ENCODE results near the gene RRAGC.
A peak's percentile ranks its signal among the peaks of the same experiment; 100 is the strongest.

RRAGC gene

GRCh38 chr1:38885092-38885491, 25.5 kb upstream of the RRAGC start:
- Histone ChIP-seq H3K9me3 (ENCODE audit: control insufficient read depth in 2 of 2, low read length in 2 of 2) (no peaks in the 10 kb centered on the region), H3K4me3 (ENCODE audit: low read length in 2 of 2) (no peak overlapping the region), H3K36me3 (ENCODE audit: control insufficient read depth in 2 of 2, insufficient read depth in 2 of 2, low read length in 2 of 2) (peaks cover 0 to 4% of the 10 kb centered on the region in 2 donors), H3K4me1 (ENCODE audit: control insufficient read depth, insufficient read depth, low read length) (no peaks in the 10 kb centered on the region), H3K9ac (ENCODE audit: low read length in 2 of 2) (no peak overlapping the region), H3K27me3 (ENCODE audit: control insufficient read depth in 1 of 2, insufficient read depth in 2 of 2, low read length in 2 of 2) (no peaks in the 10 kb centered on the region), H3K27ac (ENCODE audit: low read length) (no peak overlapping the region)

DNA sequence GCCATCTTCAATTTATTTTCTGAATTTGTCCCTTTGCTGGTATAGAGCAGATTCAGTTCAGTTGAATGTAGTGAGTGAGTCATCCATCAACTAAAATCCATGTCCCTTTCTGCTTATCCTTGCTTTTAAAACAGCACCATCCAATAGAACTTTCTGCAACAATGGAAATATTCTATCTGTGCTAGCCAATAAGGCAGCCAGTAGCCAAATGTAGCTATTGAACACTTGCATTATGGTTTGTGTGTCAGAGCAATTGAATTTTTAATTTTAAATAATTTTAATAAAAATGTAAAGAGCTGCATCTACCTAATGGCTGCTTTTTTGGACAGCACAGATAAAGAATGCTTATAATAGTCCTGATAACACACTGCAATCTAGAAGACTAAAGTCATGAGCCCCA, 21.9 kb upstream of the RRAGC start, which contains the start of gene GJA9:
Gene GJA9, minus strand, starts transcription at position 101 of the 400 bp plus-strand sequence. CDS start 5,489 bp downstream, outside the sequence.
- H3K9me3 ChIP-seq (ENCODE audit: control insufficient read depth in 2 of 2, low read length in 2 of 2): no peaks in the 10 kb centered on the region
- no peak within 1 kb of the TSS for H3K9ac ChIP-seq (ENCODE audit: low read length in 2 of 2)
- H3K27me3 ChIP-seq (ENCODE audit: control insufficient read depth in 1 of 2, insufficient read depth in 2 of 2, low read length in 2 of 2): no peaks in the 10 kb centered on the region
- H3K4me3 ChIP-seq (ENCODE audit: low read length in 2 of 2): no peak within 1 kb of the TSS
- no peaks in the 10 kb centered on the region for H3K36me3 ChIP-seq (ENCODE audit: control insufficient read depth in 2 of 2, insufficient read depth in 2 of 2, low read length in 2 of 2)
- no peaks in the 10 kb centered on the region for H3K4me1 ChIP-seq (ENCODE audit: control insufficient read depth, insufficient read depth, low read length)
- no peak within 1 kb of the TSS for H3K27ac ChIP-seq (ENCODE audit: low read length)

DNA sequence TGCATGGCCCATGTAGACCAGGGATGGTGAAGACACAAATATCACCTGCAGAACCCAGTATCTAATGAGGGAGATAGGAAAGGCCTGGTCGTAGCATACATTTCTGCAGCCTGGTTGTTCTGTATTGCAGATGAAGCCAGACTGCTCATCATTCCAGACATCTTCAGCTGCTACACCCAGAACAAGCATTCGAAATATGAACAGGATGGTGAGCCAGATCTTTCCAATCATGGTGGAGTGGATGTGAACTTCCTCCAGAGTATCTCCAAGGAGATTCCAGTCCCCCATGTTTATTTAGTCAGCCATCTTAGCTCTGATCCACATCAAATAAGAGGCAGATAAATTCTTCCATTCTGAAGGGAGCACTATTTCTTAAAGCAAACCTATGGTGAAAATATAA, 16.2 kb upstream of the RRAGC start:
- Histone ChIP-seq H3K27me3 (ENCODE audit: control insufficient read depth in 1 of 2, insufficient read depth in 2 of 2, low read length in 2 of 2) (no peaks in the 10 kb centered on the region), H3K36me3 (ENCODE audit: control insufficient read depth in 2 of 2, insufficient read depth in 2 of 2, low read length in 2 of 2) (no peaks in the 10 kb centered on the region), H3K9ac (ENCODE audit: low read length in 2 of 2) (no peak overlapping the region), H3K4me3 (ENCODE audit: low read length in 2 of 2) (no peak overlapping the region), H3K4me1 (ENCODE audit: control insufficient read depth, insufficient read depth, low read length) (peaks cover 10% of the 10 kb centered on the region), H3K27ac (ENCODE audit: low read length) (no peak overlapping the region), H3K9me3 (ENCODE audit: control insufficient read depth in 2 of 2, low read length in 2 of 2) (no peaks in the 10 kb centered on the region)

DNA sequence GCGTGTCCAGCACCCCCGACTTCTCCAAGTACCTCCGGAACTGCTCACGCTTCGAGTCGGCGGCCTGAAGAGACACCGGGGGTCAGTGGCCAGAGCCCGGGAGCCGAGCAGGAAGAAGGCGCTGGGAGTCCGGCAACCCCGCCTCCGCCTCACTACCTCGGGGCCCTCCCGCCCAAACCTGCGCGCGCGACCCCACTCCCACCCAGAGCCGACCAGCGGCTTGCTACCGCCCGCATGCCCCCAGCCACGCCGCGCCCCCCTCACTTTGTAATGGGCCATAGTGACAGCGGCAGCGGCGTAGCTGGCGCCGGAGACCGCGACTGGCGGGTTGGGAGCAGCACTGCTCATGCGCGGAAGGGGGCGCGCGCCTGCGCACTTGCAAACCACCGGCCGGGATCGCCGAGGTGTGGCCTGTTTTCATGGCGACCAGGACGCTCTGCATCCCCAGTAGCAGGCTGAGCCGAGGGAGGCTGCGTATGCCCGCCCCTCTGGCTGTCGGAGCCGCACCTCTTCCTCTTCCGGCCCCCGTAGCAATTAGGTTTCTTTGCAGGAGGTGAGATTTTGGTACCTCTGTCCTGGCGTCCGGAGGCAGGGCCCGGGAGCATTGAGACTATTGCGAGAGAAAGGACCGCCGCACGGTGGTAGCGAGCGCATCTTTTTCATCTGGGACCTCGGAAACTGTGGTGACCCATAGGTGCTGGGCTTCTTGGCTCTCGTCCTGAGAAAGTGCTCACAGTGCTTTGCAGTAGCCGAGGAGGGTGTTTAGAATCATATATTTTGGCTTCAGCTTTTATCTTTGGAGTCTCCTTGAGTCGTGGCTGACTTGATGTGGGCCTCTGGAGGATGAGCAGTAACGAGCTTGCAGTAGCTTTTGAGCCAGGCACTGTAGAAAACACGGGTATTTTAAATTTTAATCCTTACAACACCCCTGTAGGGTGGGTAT, 13.7 kb upstream of the RRAGC start, which contains the start of gene MYCBP:
Gene MYCBP, minus strand, starts transcription at position 322 of the 943 bp plus-strand sequence. Its CDS starts 43 bp downstream, at position 279.
- H3K27ac ChIP-seq (ENCODE audit: low read length): no peak within 1 kb of the TSS
- peak within 1 kb of the TSS; percentile 93 to 99 for H3K4me3 ChIP-seq (ENCODE audit: low read length in 2 of 2)
- H3K36me3 ChIP-seq (ENCODE audit: control insufficient read depth in 2 of 2, insufficient read depth in 2 of 2, low read length in 2 of 2): no peaks in the 10 kb centered on the region
- H3K27me3 ChIP-seq (ENCODE audit: control insufficient read depth in 1 of 2, insufficient read depth in 2 of 2, low read length in 2 of 2): no peaks in the 10 kb centered on the region
- H3K9me3 ChIP-seq (ENCODE audit: control insufficient read depth in 2 of 2, low read length in 2 of 2): no peaks in the 10 kb centered on the region
- peaks cover 10% of the 10 kb centered on the region for H3K4me1 ChIP-seq (ENCODE audit: control insufficient read depth, insufficient read depth, low read length)
- peak within 1 kb of the TSS; percentile 75 to 89 for H3K9ac ChIP-seq (ENCODE audit: low read length in 2 of 2)

DNA sequence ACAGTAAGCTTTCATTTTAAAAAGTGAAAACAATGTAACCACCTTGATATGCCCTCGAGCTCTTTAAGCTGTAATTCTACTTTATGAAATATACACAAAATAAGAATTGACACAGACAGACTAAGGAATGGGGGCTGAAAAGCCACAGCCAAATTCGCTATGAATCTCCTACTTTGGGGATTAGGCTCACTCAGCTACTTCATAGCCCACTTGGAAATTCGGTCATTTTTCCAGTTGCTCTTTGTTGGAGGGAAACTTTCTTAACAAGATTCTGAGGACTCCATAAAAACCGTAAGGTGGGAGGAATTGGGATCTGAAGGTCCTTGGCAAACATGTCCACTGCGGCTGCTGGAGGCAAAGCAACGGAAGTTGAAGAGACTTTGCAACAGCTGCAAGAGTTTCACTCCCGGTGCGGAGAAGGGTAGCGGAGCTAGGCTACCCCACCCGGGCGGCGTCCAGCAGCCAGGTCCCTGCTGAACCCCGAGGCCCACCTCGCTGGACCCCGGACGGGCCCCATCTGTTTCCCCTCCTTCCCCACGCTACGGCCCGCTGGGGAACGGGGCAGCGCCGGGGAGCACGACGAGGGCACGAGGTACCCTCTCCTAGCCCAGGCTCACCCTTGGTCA, 12.9 kb upstream of the RRAGC start:
- Histone ChIP-seq H3K27ac (ENCODE audit: low read length) (no peak overlapping the region), H3K9ac (ENCODE audit: low read length in 2 of 2) (peak overlapping the region; percentile 71 to 72), H3K27me3 (ENCODE audit: control insufficient read depth in 1 of 2, insufficient read depth in 2 of 2, low read length in 2 of 2) (no peaks in the 10 kb centered on the region)

GRCh38 chr1:38870996-38871395, 11.4 kb upstream of the RRAGC start:
- H3K27ac ChIP-seq (ENCODE audit: low read length): no peak overlapping the region
- H3K27me3 ChIP-seq (ENCODE audit: control insufficient read depth in 1 of 2, insufficient read depth in 2 of 2, low read length in 2 of 2): no peaks in the 10 kb centered on the region
- H3K36me3 ChIP-seq (ENCODE audit: control insufficient read depth in 2 of 2, insufficient read depth in 2 of 2, low read length in 2 of 2): peaks cover 0 to 5% of the 10 kb centered on the region in 2 donors
- H3K9ac ChIP-seq (ENCODE audit: low read length in 2 of 2): no peak overlapping the region
- no peaks in the 10 kb centered on the region for H3K9me3 ChIP-seq (ENCODE audit: control insufficient read depth in 2 of 2, low read length in 2 of 2)
- no peak overlapping the region for H3K4me3 ChIP-seq (ENCODE audit: low read length in 2 of 2)
- H3K4me1 ChIP-seq (ENCODE audit: control insufficient read depth, insufficient read depth, low read length): peaks cover 10% of the 10 kb centered on the region

More for the DNA sequence above, 12.9 kb upstream of the RRAGC start:
- peaks cover 0 to 4% of the 10 kb centered on the region in 2 donors for H3K36me3 ChIP-seq (ENCODE audit: control insufficient read depth in 2 of 2, insufficient read depth in 2 of 2, low read length in 2 of 2)
- peaks cover 10% of the 10 kb centered on the region for H3K4me1 ChIP-seq (ENCODE audit: control insufficient read depth, insufficient read depth, low read length)
- no peaks in the 10 kb centered on the region for H3K9me3 ChIP-seq (ENCODE audit: control insufficient read depth in 2 of 2, low read length in 2 of 2)
- peak overlapping the region; percentile 93 to 99 for H3K4me3 ChIP-seq (ENCODE audit: low read length in 2 of 2)

DNA sequence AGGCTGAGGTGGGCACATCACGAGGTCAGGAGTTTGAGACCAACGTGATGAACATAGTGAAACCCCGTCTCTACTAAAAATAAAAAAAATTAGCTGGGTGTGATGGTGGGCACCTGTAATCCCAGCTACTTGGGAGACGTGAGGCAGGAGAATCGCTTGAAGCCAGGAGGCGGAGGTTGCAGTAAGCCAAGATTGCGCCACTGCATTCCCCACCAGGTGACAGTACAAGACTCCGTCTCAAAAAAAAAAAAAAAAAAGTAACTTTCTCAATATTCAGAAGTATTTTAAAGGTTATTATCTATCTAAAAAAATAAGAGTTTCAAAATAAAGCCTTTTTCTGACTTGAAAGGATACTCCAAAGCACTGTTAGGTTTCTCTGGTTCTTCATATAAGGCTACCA, 7.6 kb upstream of the RRAGC start:
- Histone ChIP-seq H3K27me3 (ENCODE audit: control insufficient read depth in 1 of 2, insufficient read depth in 2 of 2, low read length in 2 of 2) (no peaks in the 10 kb centered on the region), H3K4me3 (ENCODE audit: low read length in 2 of 2) (no peak overlapping the region), H3K36me3 (ENCODE audit: control insufficient read depth in 2 of 2, insufficient read depth in 2 of 2, low read length in 2 of 2) (peaks cover 5% of the 10 kb centered on the region in 2 donors), H3K9me3 (ENCODE audit: control insufficient read depth in 2 of 2, low read length in 2 of 2) (no peaks in the 10 kb centered on the region), H3K9ac (ENCODE audit: low read length in 2 of 2) (no peak overlapping the region), H3K27ac (ENCODE audit: low read length) (no peak overlapping the region), H3K4me1 (ENCODE audit: control insufficient read depth, insufficient read depth, low read length) (no peaks in the 10 kb centered on the region)

DNA sequence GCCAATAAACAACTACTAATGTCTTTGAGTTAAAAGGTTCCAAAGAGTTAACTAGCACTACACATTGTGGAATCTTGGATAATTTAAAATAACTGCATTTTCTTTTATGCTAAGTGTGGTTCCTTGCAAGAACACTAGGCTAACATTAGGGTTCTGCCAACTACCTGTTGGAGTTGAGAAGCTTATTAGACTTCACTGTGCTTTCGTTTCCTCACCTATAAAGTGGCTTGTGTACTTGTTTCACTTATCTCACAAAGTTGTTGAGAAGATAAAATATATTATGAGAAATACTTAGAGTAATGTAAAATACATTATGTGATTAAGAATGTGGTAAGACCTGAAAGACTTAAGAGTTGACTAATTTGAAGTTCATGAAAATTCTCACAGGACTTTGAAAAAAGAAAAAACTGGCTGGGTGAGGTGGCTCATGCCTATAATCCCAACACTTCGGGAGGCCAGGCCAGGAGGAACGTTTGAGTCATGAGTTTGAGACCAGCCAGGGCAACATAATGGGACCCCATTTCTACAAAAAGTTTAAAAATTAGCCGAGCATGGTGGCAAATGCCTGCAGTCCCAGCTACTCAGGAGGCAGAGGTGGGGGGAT, 5.6 kb upstream of the RRAGC start:
- Histone ChIP-seq H3K9me3 (ENCODE audit: control insufficient read depth in 2 of 2, low read length in 2 of 2) (no peaks in the 10 kb centered on the region), H3K4me1 (ENCODE audit: control insufficient read depth, insufficient read depth, low read length) (peaks cover 8% of the 10 kb centered on the region), H3K27ac (ENCODE audit: low read length) (no peak overlapping the region), H3K27me3 (ENCODE audit: control insufficient read depth in 1 of 2, insufficient read depth in 2 of 2, low read length in 2 of 2) (no peaks in the 10 kb centered on the region), H3K4me3 (ENCODE audit: low read length in 2 of 2) (no peak overlapping the region), H3K36me3 (ENCODE audit: control insufficient read depth in 2 of 2, insufficient read depth in 2 of 2, low read length in 2 of 2) (peaks cover 5% of the 10 kb centered on the region in 2 donors), H3K9ac (ENCODE audit: low read length in 2 of 2) (no peak overlapping the region)

GRCh38 chr1:38860454-38860795, 853 bp upstream of the RRAGC start:
- Histone ChIP-seq H3K4me3 (ENCODE audit: low read length in 2 of 2) (peak overlapping the region; percentile 100), H3K4me1 (ENCODE audit: control insufficient read depth, insufficient read depth, low read length) (peaks cover 30% of the 10 kb centered on the region), H3K9me3 (ENCODE audit: control insufficient read depth in 2 of 2, low read length in 2 of 2) (no peaks in the 10 kb centered on the region), H3K27ac (ENCODE audit: low read length) (peak overlapping the region; percentile 49), H3K36me3 (ENCODE audit: control insufficient read depth in 2 of 2, insufficient read depth in 2 of 2, low read length in 2 of 2) (peaks cover 4 to 14% of the 10 kb centered on the region in 2 donors), H3K9ac (ENCODE audit: low read length in 2 of 2) (peak overlapping the region; percentile 96), H3K27me3 (ENCODE audit: control insufficient read depth in 1 of 2, insufficient read depth in 2 of 2, low read length in 2 of 2) (no peaks in the 10 kb centered on the region)

GRCh38 chr1:38858833-38859560, 575 bp downstream of the RRAGC start:
- Histone ChIP-seq H3K4me1 (ENCODE audit: control insufficient read depth, insufficient read depth, low read length) (peaks cover 30% of the 10 kb centered on the region), H3K27ac (ENCODE audit: low read length) (peak overlapping the region; percentile 41), H3K4me3 (ENCODE audit: low read length in 2 of 2) (peak overlapping the region; percentile 92 to 100), H3K27me3 (ENCODE audit: control insufficient read depth in 1 of 2, insufficient read depth in 2 of 2, low read length in 2 of 2) (no peaks in the 10 kb centered on the region), H3K9ac (ENCODE audit: low read length in 2 of 2) (peak overlapping the region; percentile 78 to 86), H3K9me3 (ENCODE audit: control insufficient read depth in 2 of 2, low read length in 2 of 2) (no peaks in the 10 kb centered on the region), H3K36me3 (ENCODE audit: control insufficient read depth in 2 of 2, insufficient read depth in 2 of 2, low read length in 2 of 2) (peaks cover 7 to 17% of the 10 kb centered on the region in 2 donors)

Measured in stomach smooth muscle (tissue), 2 donors.